COLO668 (cell line): ENCODE measurements around the gene PSMD13.

Experiments used
- DNase-seq: peaks from one replicate; lab custom pipeline; 2025; ENCODE audit not compliant: unreplicated experiment; lab: John Stamatoyannopoulos, UW

Gene PSMD13

GRCh38 chr11:297586-298405 lies 61.0 kb downstream of the PSMD13 start:
- no peak for DNase-seq

- no peak for DNase-seq
Observed at GRCh38 chr11:298406-299065, 61.8 kb downstream of the PSMD13 start.

- DNase-seq, result no peak
Observed at GRCh38 chr11:299081-299891, 62.5 kb downstream of the PSMD13 start, which contains the start of gene IFITM5. Gene IFITM5 (minus strand): TSS chr11:299526. CDS start chr11:299490, 36 bp downstream.

- no peak for DNase-seq
Observed at GRCh38 chr11:299951-300735, 63.4 kb downstream of the PSMD13 start.
